ENCODE data around the gene SPATA2. TPM values are rescaled to one million over a fixed set of nuclear protein-coding genes. Genes with fewer than 3 reads are reported as not detected.

Gene SPATA2
- total and polyA plus RNA-seq, 2 of the 13 experiments (the other 11 are each of a cell fraction or from before 2014, with no cell fraction given): 3.2 to 8.7 TPM

DNA sequence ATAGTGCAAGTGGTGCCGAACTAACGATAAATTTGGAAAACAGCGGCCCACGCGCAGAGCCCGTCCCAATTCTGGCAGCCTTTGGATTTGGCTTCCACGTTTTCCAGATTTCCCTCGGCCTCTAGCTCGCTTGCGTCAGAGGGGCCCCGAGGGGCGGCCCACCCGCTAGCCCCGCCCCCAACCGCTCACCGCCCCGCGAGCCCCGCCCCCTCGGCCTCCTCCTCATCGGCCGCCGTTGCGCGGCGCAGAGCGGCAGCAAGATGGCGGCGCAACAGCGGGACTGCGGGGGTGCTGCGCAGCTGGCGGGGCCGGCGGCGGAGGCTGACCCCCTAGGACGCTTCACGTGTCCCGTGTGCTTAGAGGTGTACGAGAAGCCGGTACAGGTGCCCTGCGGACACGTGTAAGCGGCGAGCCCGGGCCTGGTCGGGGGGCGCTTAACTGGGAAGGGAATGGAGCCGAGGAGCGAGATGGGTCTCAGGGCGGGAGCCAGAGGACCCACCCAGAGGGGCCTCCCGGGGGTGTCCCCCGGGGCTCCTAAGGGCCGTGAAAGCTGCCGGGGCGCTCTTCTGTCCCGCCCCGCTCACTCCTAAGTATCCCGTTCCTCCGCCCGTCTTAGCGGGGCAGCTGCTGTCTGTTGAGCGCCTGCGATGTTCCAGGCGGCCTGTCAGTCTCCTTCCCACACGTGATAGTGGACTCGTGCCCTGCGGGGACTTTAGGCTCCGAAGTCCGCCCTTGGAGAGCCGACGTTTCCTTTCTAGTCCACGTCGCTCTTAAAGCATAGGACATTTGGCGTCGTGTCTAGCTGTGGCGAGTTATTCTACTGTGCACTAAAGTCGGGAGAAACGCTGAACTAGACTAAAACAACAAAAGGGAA lies 21.1 kb upstream of the SPATA2 start, which contains the start of gene RNF114 (continued):
- TF ChIP-seq ZNF674 (CRISPR knock-in tag; IDR thresholded peaks at IDR 0.05; ENCODE audit: low read depth): no peak
- no peak for TF ChIP-seq ZNF335 (CRISPR knock-in tag; IDR thresholded peaks at IDR 0.05)
- TF ChIP-seq GATAD1 (CRISPR knock-in tag; IDR thresholded peaks at IDR 0.05): peak; percentile 91
- 0 out of 2 replicates have a peak, but pooled peaks have one; percentile 10 for TF ChIP-seq HMG20B (CRISPR knock-in tag; conservative IDR thresholded peaks at IDR 0.05)
- TF ChIP-seq ARHGAP35 (CRISPR knock-in tag; IDR thresholded peaks at IDR 0.05; ENCODE audit: borderline replicate concordance): peak; percentile 91; the same call in 1 of the 2 replicates
- TF ChIP-seq SNAPC2 (CRISPR knock-in tag; IDR thresholded peaks at IDR 0.05): peak; percentile 88; the same call in 1 of the 2 replicates
- TF ChIP-seq, protein P1, sequence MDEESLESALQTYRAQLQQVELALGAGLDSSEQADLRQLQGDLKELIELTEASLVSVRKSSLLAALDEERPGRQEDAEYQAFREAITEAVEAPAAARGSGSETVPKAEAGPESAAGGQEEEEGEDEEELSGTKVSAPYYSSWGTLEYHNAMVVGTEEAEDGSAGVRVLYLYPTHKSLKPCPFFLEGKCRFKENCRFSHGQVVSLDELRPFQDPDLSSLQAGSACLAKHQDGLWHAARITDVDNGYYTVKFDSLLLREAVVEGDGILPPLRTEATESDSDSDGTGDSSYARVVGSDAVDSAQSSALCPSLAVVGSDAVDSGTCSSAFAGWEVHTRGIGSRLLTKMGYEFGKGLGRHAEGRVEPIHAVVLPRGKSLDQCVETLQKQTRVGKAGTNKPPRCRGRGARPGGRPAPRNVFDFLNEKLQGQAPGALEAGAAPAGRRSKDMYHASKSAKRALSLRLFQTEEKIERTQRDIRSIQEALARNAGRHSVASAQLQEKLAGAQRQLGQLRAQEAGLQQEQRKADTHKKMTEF (CRISPR knock-in tag; IDR thresholded peaks at IDR 0.05): peak; percentile 90
- 0 out of 2 replicates have a peak, but pooled peaks have one; percentile 80 for TF ChIP-seq ZNF337 (CRISPR knock-in tag; IDR thresholded peaks at IDR 0.05; ENCODE audit: borderline replicate concordance, low read depth)
- TF ChIP-seq ZNF160 (CRISPR knock-in tag; IDR thresholded peaks at IDR 0.05): 0 out of 2 replicates have a peak, but pooled peaks have one; percentile 69
- TF ChIP-seq, protein P2, sequence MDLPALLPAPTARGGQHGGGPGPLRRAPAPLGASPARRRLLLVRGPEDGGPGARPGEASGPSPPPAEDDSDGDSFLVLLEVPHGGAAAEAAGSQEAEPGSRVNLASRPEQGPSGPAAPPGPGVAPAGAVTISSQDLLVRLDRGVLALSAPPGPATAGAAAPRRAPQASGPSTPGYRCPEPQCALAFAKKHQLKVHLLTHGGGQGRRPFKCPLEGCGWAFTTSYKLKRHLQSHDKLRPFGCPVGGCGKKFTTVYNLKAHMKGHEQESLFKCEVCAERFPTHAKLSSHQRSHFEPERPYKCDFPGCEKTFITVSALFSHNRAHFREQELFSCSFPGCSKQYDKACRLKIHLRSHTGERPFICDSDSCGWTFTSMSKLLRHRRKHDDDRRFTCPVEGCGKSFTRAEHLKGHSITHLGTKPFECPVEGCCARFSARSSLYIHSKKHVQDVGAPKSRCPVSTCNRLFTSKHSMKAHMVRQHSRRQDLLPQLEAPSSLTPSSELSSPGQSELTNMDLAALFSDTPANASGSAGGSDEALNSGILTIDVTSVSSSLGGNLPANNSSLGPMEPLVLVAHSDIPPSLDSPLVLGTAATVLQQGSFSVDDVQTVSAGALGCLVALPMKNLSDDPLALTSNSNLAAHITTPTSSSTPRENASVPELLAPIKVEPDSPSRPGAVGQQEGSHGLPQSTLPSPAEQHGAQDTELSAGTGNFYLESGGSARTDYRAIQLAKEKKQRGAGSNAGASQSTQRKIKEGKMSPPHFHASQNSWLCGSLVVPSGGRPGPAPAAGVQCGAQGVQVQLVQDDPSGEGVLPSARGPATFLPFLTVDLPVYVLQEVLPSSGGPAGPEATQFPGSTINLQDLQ (CRISPR knock-in tag; IDR thresholded peaks at IDR 0.05): no peak
- peak; percentile 66 for TF ChIP-seq SP5 (CRISPR knock-in tag; IDR thresholded peaks at IDR 0.05; ENCODE audit: borderline replicate concordance, low read depth)
- peak; percentile 92 for TF ChIP-seq TMF1 (CRISPR knock-in tag; IDR thresholded peaks at IDR 0.05; ENCODE audit: low read depth)
- TF ChIP-seq ZNF326 (CRISPR knock-in tag; IDR thresholded peaks at IDR 0.05; ENCODE audit: borderline replicate concordance): no peak
- TF ChIP-seq ATF1 (CRISPR knock-in tag; IDR thresholded peaks at IDR 0.05): no peak
- TF ChIP-seq CTCF (CRISPR knock-in tag; IDR thresholded peaks at IDR 0.05): peak; percentile 46
- no peak for TF ChIP-seq RNF2 (conservative IDR thresholded peaks at IDR 0.05; ENCODE audit: low read depth)
- no peak; the same call in 1 of the 2 replicates for TF ChIP-seq FOXK1 (CRISPR knock-in tag; IDR thresholded peaks at IDR 0.05; ENCODE audit: borderline replicate concordance, low read depth)
- TF ChIP-seq ARNT2 (CRISPR knock-in tag; IDR thresholded peaks at IDR 0.05; ENCODE audit: low read depth): peak; percentile 95

All from HepG2 (cell line).